Spinal cord (tissue), 10 donors: ENCODE measurements around the gene INPP4A. TPM values are rescaled to one million over a fixed set of nuclear protein-coding genes. Genes with fewer than 3 reads are reported as not detected.

Source experiments
- DNase-seq, 6 donors: peaks; one replicate each; pipeline versions ENCODE4 v3.0.0 to v3.0.0-alpha.2; 2013 to 2015; ENCODE audit warnings: low spot score in 6 of 6, low read depth in 4 of 6
- H3K27ac ChIP-seq: one replicate; pipeline ENCODE4 v1.5.1; 2013; ENCODE audit warnings: low read depth, low read length, control low read depth
- H3K27me3 ChIP-seq: one replicate; pipeline ENCODE4 v1.6.1; 2013; ENCODE audit warnings: low read length; ENCODE audit not compliant: control insufficient read depth, insufficient read depth
- H3K36me3 ChIP-seq: one replicate; pipeline ENCODE4 v1.6.1; 2013; ENCODE audit warnings: low read length; ENCODE audit not compliant: control insufficient read depth, insufficient read depth
- H3K4me1 ChIP-seq: one replicate; pipeline ENCODE4 v1.6.1; 2013; ENCODE audit warnings: low read length; ENCODE audit not compliant: control insufficient read depth, insufficient read depth
- H3K4me3 ChIP-seq: one replicate; pipeline ENCODE4 v1.5.1; 2013; ENCODE audit warnings: low read depth, low read length, control low read depth
- H3K9me3 ChIP-seq: one replicate; pipeline ENCODE4 v1.6.1; 2013; ENCODE audit warnings: low read length; ENCODE audit not compliant: control insufficient read depth, insufficient read depth
- WGBS: methylation state at CpG from one replicate; pipeline ENCODE4 v1.1.5; 2013; ENCODE audit warnings: missing lambda C conversion rate; ENCODE audit not compliant: insufficient coverage; 5-methylcytosine and 5-hydroxymethylcytosine counted together
- polyA plus RNA-seq, 2 donors: library from polyadenylated mRNA; unstranded; fragments of 120-200 nt; gene quantifications; one replicate each; pipeline ENCODE4 v1.2.1, GENCODE V29; 2013; ENCODE audit not compliant: insufficient read length in 2 of 2
- total RNA-seq, 2 donors: library from RNA; depleted of rRNA in 1 of 2; stranded (reverse); fragments of 120-200 nt in 1 of 2; fragments of >200 nt in 1 of 2; gene quantifications; one replicate each; pipeline versions ENCODE4 v1.2.3 to v1.2.4, GENCODE V29; 2013 to 2014
- donor health status: healthy.

INPP4A gene
- total and polyA plus RNA-seq, 4 donors = 31.2 to 55.0 (median 42.0) TPM

GRCh38 chr2:98530114-98530513, 85.5 kb downstream of the INPP4A start:
- Histone ChIP-seq H3K9me3 (no peaks in the 10 kb centered on the region), H3K4me3 (no peak overlapping the region), H3K27me3 (no peaks in the 10 kb centered on the region), H3K36me3 (peaks cover 4% of the 10 kb centered on the region), H3K27ac (no peak overlapping the region), H3K4me1 (no peaks in the 10 kb centered on the region)
- WGBS = no CpG with 5 or more reads among the region's 1 CpG
- DNase-seq = no peak

DNA sequence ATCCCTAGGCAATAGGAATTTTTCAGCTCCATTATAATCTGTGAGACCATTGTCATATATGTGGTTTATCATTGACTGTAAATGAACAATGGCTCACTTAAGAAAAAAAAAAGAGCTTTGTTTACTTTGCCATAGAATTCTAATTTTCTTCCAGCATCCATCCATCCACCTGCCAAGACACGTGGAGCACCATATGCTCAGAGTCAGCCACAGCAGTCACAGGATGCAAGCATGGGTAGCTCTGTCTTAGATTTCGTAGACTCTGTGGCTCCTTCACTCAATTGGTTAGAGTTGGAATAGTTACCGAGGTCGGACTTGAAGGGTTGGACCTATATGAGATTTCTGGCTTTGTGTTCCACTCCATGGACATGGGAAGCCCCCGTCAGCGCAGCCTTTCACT, 88.1 kb downstream of the INPP4A start:
- peak in 1 of 6 donors; percentile 61 for DNase-seq
- no peak overlapping the region for H3K27ac ChIP-seq
- no peak overlapping the region for H3K4me3 ChIP-seq
- H3K9me3 ChIP-seq = no peaks in the 10 kb centered on the region
- peaks cover 11% of the 10 kb centered on the region for H3K36me3 ChIP-seq
- no peaks in the 10 kb centered on the region for H3K4me1 ChIP-seq
- no peaks in the 10 kb centered on the region for H3K27me3 ChIP-seq
- 96% methylated on average over 3 of the region's 6 CpGs for WGBS

- Histone ChIP-seq H3K36me3 (peaks cover 19% of the 10 kb centered on the region), H3K4me3 (no peak overlapping the region), H3K9me3 (no peaks in the 10 kb centered on the region), H3K27me3 (no peaks in the 10 kb centered on the region), H3K27ac (no peak overlapping the region), H3K4me1 (no peaks in the 10 kb centered on the region)
- peak in 1 of 6 donors; percentile 15 for DNase-seq
- no CpG with 5 or more reads among the region's 1 CpG for WGBS
These were observed 88.9 kb downstream of the INPP4A start for GRCh38 chr2:98533547-98533946.

DNA sequence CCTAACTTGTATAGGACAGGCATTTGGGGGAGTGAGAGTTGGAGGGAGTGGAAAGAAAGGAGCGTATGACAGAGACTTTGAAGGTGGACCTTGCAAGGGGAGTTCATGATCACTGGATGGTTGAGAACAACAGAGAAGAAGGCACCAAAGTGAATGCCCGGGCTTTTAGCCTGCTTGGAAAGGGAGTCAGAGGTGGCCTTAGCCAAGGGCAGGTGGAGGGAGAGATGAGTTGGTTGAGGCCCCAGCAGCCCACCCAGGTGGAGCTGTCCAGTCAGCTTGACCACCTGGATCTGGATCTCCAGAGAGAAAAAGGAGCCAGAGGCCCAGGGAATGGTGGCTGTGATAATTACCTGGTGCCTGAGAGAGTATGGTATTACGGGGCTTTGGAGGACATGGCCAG, 90.1 kb downstream of the INPP4A start:
- no peak for DNase-seq
- no peaks in the 10 kb centered on the region for H3K4me1 ChIP-seq
- H3K36me3 ChIP-seq = peaks cover 29% of the 10 kb centered on the region
- no peaks in the 10 kb centered on the region for H3K9me3 ChIP-seq
- no peaks in the 10 kb centered on the region for H3K27me3 ChIP-seq
- H3K4me3 ChIP-seq = no peak overlapping the region
- 94% methylated on average over 3 of the region's 3 CpGs for WGBS
- H3K27ac ChIP-seq = no peak overlapping the region

DNA sequence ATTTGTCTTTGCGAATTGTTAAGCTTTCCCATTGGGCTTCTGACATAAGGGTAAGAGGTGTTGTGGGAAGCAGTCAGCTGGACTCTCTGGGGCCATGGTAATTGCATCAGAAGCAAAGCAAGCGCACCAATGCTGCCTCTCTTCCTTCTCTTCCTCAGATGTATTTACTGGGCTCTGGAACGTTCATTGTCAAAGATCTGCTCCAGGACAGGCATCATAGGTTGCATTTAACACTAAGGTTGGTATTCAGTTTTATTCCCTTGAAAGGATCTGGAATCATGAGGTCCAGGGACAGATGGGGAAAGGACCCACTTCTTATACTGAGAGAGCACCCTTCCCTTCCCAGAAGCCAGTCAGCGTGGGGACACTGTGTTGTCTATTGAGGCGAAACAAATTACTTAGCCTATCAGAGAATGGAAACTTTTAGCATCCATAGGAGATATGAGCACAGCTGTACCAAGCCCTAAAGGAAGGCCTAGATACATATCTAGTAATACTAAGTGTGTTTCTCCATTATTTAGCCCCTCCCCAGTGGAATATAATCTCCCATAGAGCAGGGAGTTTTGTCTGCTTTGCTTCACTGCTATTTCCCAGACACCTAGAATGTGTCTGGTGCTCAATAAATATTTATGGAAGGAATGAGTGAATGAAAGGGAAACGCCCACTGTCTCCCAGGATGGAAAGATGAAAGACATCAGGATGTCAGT, 91.5 kb downstream of the INPP4A start:
- H3K27ac ChIP-seq = no peak overlapping the region
- no peak for DNase-seq
- H3K27me3 ChIP-seq = no peaks in the 10 kb centered on the region
- H3K9me3 ChIP-seq = no peaks in the 10 kb centered on the region
- H3K4me1 ChIP-seq = no peaks in the 10 kb centered on the region
- WGBS = no CpG with 5 or more reads among the region's 6 CpGs
- H3K36me3 ChIP-seq = peaks cover 36% of the 10 kb centered on the region
- no peak overlapping the region for H3K4me3 ChIP-seq

GRCh38 chr2:98537390-98538126, 92.9 kb downstream of the INPP4A start:
- H3K9me3 ChIP-seq = no peaks in the 10 kb centered on the region
- peaks cover 42% of the 10 kb centered on the region for H3K36me3 ChIP-seq
- no peaks in the 10 kb centered on the region for H3K27me3 ChIP-seq
- H3K27ac ChIP-seq = no peak overlapping the region
- no peak overlapping the region for H3K4me3 ChIP-seq
- no peak for DNase-seq
- H3K4me1 ChIP-seq = no peaks in the 10 kb centered on the region
- WGBS = 79% methylated on average over 12 of the region's 14 CpGs

DNA sequence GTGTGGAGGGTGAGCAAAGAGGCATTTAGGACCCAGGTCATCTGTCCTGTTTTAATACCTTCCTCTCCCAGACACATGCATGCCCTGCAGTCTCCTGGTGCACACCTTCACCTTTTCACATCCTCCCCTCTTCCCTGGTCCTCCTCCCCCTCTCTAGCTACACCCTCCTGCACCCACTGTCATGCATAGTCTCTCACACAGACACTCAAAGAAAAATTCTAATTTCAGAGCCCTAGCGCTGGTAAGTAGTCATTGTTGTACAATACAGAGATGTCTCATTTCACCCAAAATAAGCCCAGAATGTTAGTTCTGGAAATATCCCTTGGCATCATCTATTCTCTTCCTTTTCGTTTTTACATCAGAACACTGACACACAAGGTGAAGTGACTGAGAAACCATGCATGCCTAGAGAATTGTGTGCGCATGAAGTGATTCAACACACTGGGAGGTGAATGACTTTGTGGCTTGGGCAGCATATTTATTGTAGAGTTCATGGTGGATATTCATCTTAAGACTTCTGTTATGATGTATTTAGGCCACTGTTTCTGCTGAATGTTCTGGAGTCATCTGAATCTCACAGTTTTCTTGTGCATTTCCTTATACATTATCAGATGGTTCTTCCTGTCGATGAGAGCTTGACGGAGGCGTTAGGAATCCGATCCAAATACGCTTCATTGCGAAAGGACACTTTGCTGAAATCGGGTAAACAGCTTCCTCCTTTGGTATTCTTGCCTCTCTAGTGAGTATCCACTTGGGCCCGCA, 93.8 kb downstream of the INPP4A start:
- Histone ChIP-seq H3K36me3 (peaks cover 51% of the 10 kb centered on the region), H3K27me3 (no peaks in the 10 kb centered on the region), H3K4me3 (no peak overlapping the region), H3K4me1 (no peaks in the 10 kb centered on the region), H3K27ac (no peak overlapping the region), H3K9me3 (no peaks in the 10 kb centered on the region)
- 94% methylated on average over 8 of the region's 11 CpGs for WGBS
- DNase-seq = no peak

GRCh38 chr2:98539056-98539735, 94.5 kb downstream of the INPP4A start:
- no peak overlapping the region for H3K4me3 ChIP-seq

GRCh38 chr2:98540536-98540935, 95.9 kb downstream of the INPP4A start:
- no peaks in the 10 kb centered on the region for H3K4me1 ChIP-seq
- DNase-seq = no peak
- no peak overlapping the region for H3K27ac ChIP-seq
- H3K9me3 ChIP-seq = no peaks in the 10 kb centered on the region
- WGBS = 100% methylated on average over 2 of the region's 3 CpGs
- H3K27me3 ChIP-seq = no peaks in the 10 kb centered on the region
- H3K36me3 ChIP-seq = peaks cover 56% of the 10 kb centered on the region
- H3K4me3 ChIP-seq = no peak overlapping the region

More at GRCh38 chr2:98539056-98539735, 94.5 kb downstream of the INPP4A start:
- H3K27me3 ChIP-seq = no peaks in the 10 kb centered on the region
- no peak for DNase-seq
- H3K9me3 ChIP-seq = no peaks in the 10 kb centered on the region
- no peak overlapping the region for H3K27ac ChIP-seq
- 94% methylated on average over 11 of the region's 13 CpGs for WGBS
- no peaks in the 10 kb centered on the region for H3K4me1 ChIP-seq
- peaks cover 58% of the 10 kb centered on the region for H3K36me3 ChIP-seq
